HG03354 (cell line): ENCODE results near the gene JARID2.

ENCODE experiments used
- ATAC-seq: cut with Tn5 transposase; IDR thresholded peaks from one replicate; pipeline ENCODE4 v1.9.1; 2021; ENCODE audit warnings: mild to moderate bottlenecking; ENCODE audit not compliant: unreplicated experiment, poor library complexity, severe bottlenecking

The JARID2 gene

GRCh38 chr6:15491255-15491985 lies 245.6 kb downstream of the JARID2 start:
- peak; percentile 61 for ATAC-seq

- ATAC-seq, result no peak
Measured at GRCh38 chr6:15491986-15492269, 246.1 kb downstream of the JARID2 start.

GRCh38 chr6:15493437-15494168 lies 247.7 kb downstream of the JARID2 start:
- ATAC-seq, result no peak

GRCh38 chr6:15495375-15495901 lies 249.6 kb downstream of the JARID2 start:
- ATAC-seq, result no peak

- no peak for ATAC-seq
Measured at GRCh38 chr6:15496345-15497131, 250.7 kb downstream of the JARID2 start.

- no peak for ATAC-seq
Measured at GRCh38 chr6:15498640-15499039, 252.8 kb downstream of the JARID2 start.

GRCh38 chr6:15499125-15499524 lies 253.3 kb downstream of the JARID2 start:
- no peak for ATAC-seq

GRCh38 chr6:15499591-15499990 lies 253.7 kb downstream of the JARID2 start:
- ATAC-seq, result no peak

GRCh38 chr6:15500078-15500740 lies 254.3 kb downstream of the JARID2 start:
- no peak for ATAC-seq

GRCh38 chr6:15500901-15501825 lies 255.3 kb downstream of the JARID2 start:
- no peak for ATAC-seq

GRCh38 chr6:15501826-15502445 lies 256.1 kb downstream of the JARID2 start:
- ATAC-seq, result no peak

- no peak for ATAC-seq
Measured at GRCh38 chr6:15502446-15503345, 256.8 kb downstream of the JARID2 start.

GRCh38 chr6:15503346-15503680 lies 257.4 kb downstream of the JARID2 start:
- no peak for ATAC-seq

GRCh38 chr6:15504040-15504495 lies 258.2 kb downstream of the JARID2 start:
- ATAC-seq, result no peak

GRCh38 chr6:15504581-15505350 lies 258.9 kb downstream of the JARID2 start:
- no peak for ATAC-seq

GRCh38 chr6:15505463-15505918 lies 259.6 kb downstream of the JARID2 start:
- ATAC-seq, result no peak

GRCh38 chr6:15506066-15506465 lies 260.2 kb downstream of the JARID2 start:
- ATAC-seq, result no peak
